ENCODE results near the gene SCP2D1. TPM values are rescaled to one million over a fixed set of nuclear protein-coding genes. Genes with fewer than 3 reads are reported as not detected.

Gene SCP2D1
- total RNA-seq, 4 donors from 2014 or later: not detected

- Histone ChIP-seq H3K27ac (no peak overlapping the region), H3K9me3 (no peaks in the 10 kb centered on the region), H3K4me3 (no peak overlapping the region), H3K4me1 (no peaks in the 10 kb centered on the region), H3K27me3 (no peaks in the 10 kb centered on the region), H3K36me3 (no peaks in the 10 kb centered on the region)
- TF ChIP-seq EP300 (IDR thresholded peaks at IDR 0.05) (no peak), POLR2AphosphoS5 (IDR thresholded peaks at IDR 0.05) (no peak), CTCF (IDR thresholded peaks at IDR 0.05) (no peak), POLR2A (IDR thresholded peaks at IDR 0.05) (no peak)
- WGBS, 2 donors (ENCODE audit: low coverage in 1 of 2): no CpG with 5 or more reads among the region's 3 CpGs
- no peak for ATAC-seq
Observed at GRCh38 chr20:18811904-18812303, 1.7 kb upstream of the SCP2D1 start.

- WGBS, 2 donors (ENCODE audit: low coverage in 1 of 2): 86 to 87% methylated on average over 5 to 6 of the region's 6 CpGs
- no peaks in the 10 kb centered on the region for H3K4me1 ChIP-seq
- no peak overlapping the region for H3K27ac ChIP-seq
- H3K9me3 ChIP-seq: peaks cover 0 to 5% (median 0%) of the 10 kb centered on the region in 3 donors
- ATAC-seq: no peak
- H3K4me3 ChIP-seq: no peak overlapping the region
- TF ChIP-seq POLR2AphosphoS5 (IDR thresholded peaks at IDR 0.05) (no peak), POLR2A (IDR thresholded peaks at IDR 0.05) (no peak), CTCF (IDR thresholded peaks at IDR 0.05) (no peak), EP300 (IDR thresholded peaks at IDR 0.05) (no peak)
- no peaks in the 10 kb centered on the region for H3K36me3 ChIP-seq
- no peaks in the 10 kb centered on the region for H3K27me3 ChIP-seq
Observed at GRCh38 chr20:18815194-18815942, 1.8 kb downstream of the SCP2D1 start.

GRCh38 chr20:18822832-18823231 lies 9.2 kb downstream of the SCP2D1 start:
- Histone ChIP-seq H3K4me1 (peaks cover 0 to 10% (median 0%) of the 10 kb centered on the region in 3 donors), H3K4me3 (no peak overlapping the region), H3K36me3 (no peaks in the 10 kb centered on the region), H3K27me3 (no peaks in the 10 kb centered on the region), H3K9me3 (peaks cover 0 to 5% (median 0%) of the 10 kb centered on the region in 3 donors), H3K27ac (no peak overlapping the region)
- ATAC-seq: no peak
- 35 to 43% methylated on average over 2 of the region's 2 CpGs for WGBS, 2 donors (ENCODE audit: low coverage in 1 of 2)
- TF ChIP-seq EP300 (IDR thresholded peaks at IDR 0.05): no peak
- no peak for TF ChIP-seq POLR2A (IDR thresholded peaks at IDR 0.05)
- TF ChIP-seq CTCF (IDR thresholded peaks at IDR 0.05): no peak
- no peak for TF ChIP-seq POLR2AphosphoS5 (IDR thresholded peaks at IDR 0.05)

- Histone ChIP-seq H3K4me3 (no peak overlapping the region), H3K27ac (no peak overlapping the region), H3K9me3 (no peaks in the 10 kb centered on the region), H3K27me3 (no peaks in the 10 kb centered on the region), H3K4me1 (peaks cover 0 to 11% (median 0%) of the 10 kb centered on the region in 3 donors), H3K36me3 (no peaks in the 10 kb centered on the region)
- no peak for ATAC-seq
- WGBS, 2 donors (ENCODE audit: low coverage in 1 of 2): 33 to 44% methylated on average over 5 of the region's 5 CpGs
- TF ChIP-seq EP300 (IDR thresholded peaks at IDR 0.05): no peak
Observed at GRCh38 chr20:18831830-18832499, 18.4 kb downstream of the SCP2D1 start.

GRCh38 chr20:18832546-18833200 lies 19.1 kb downstream of the SCP2D1 start:
- ATAC-seq: no peak
- no peaks in the 10 kb centered on the region for H3K36me3 ChIP-seq
- H3K27me3 ChIP-seq: no peaks in the 10 kb centered on the region
- no peak overlapping the region for H3K27ac ChIP-seq
- WGBS, 2 donors (ENCODE audit: low coverage in 1 of 2): 15 to 33% methylated on average over 4 of the region's 4 CpGs
- peaks cover 0 to 11% (median 0%) of the 10 kb centered on the region in 3 donors for H3K4me1 ChIP-seq
- TF ChIP-seq POLR2AphosphoS5 (IDR thresholded peaks at IDR 0.05) (no peak), POLR2A (IDR thresholded peaks at IDR 0.05) (no peak), CTCF (IDR thresholded peaks at IDR 0.05) (no peak), EP300 (IDR thresholded peaks at IDR 0.05) (no peak)
- H3K9me3 ChIP-seq: no peaks in the 10 kb centered on the region
- H3K4me3 ChIP-seq: no peak overlapping the region
